Gastroesophageal sphincter (tissue), 4 donors: Measurements from ENCODE around the gene CFAP45. TPM values are rescaled to one million over a fixed set of nuclear protein-coding genes. Genes with fewer than 3 reads are reported as not detected.

Experiments used
- ATAC-seq: fragments of 150-250 bp; one replicate; pipeline ENCODE4 v1.9.1; 2016; ENCODE audit warnings: mild to moderate bottlenecking, moderate library complexity
- H3K27ac ChIP-seq, 4 donors: fragments of 200-600 bp; sonication (generic) in 3 of 4; 1 replicate in 3 of 4; 2 replicates in 1 of 4; pipeline ENCODE4 v1.5.1; 2016 to 2019
- H3K27me3 ChIP-seq: fragments of 200-600 bp; sonication (generic); one replicate; pipeline ENCODE4 v1.5.1; 2019
- H3K36me3 ChIP-seq, 2 donors: fragments of 200-600 bp; sonication (generic); one replicate each; pipeline ENCODE4 v1.5.1; 2019; ENCODE audit warnings: control low read depth in 1 of 2
- H3K4me1 ChIP-seq, 3 donors: fragments of 200-600 bp; sonication (generic); 1 replicate in 2 of 3; 2 replicates in 1 of 3; pipeline ENCODE4 v1.5.1; 2016 to 2019; ENCODE audit warnings: control low read depth in 2 of 3
- H3K4me3 ChIP-seq, 2 donors: fragments of 200-600 bp; sonication (generic); one replicate each; pipeline ENCODE4 v1.5.1; 2019; ENCODE audit warnings: mild to moderate bottlenecking in 1 of 2, moderate library complexity in 1 of 2
- H3K9me3 ChIP-seq, 3 donors: fragments of 200-600 bp; sonication (generic); one replicate each; pipeline ENCODE4 v1.5.1; 2017 to 2019; ENCODE audit warnings: control low read depth in 2 of 3
- EP300 ChIP-seq: sonication (generic); formaldehyde crosslinking; IDR thresholded peaks from one replicate; pipeline ENCODE4 v1.6.1; 2017; ENCODE audit warnings: antibody characterized with exemption, mild to moderate bottlenecking
- POLR2A ChIP-seq, 2 donors: fragments of 450-650 bp; IDR thresholded peaks; one replicate each; pipeline ENCODE4 v1.6.1; 2017; ENCODE audit warnings: antibody characterized with exemption in 2 of 2, mild to moderate bottlenecking in 2 of 2, moderate library complexity in 1 of 2
- POLR2AphosphoS5 ChIP-seq: sonication (generic); formaldehyde crosslinking; IDR thresholded peaks from one replicate; pipeline ENCODE4 v1.6.1; 2017; ENCODE audit warnings: antibody characterized with exemption
- WGBS, 2 donors: methylation state at CpG; one replicate each; pipeline ENCODE4 v1.1.5; 2018; ENCODE audit warnings: low coverage in 1 of 2; 5-methylcytosine and 5-hydroxymethylcytosine counted together
- total RNA-seq, 4 donors: library from RNA; depleted of rRNA; stranded (reverse); fragments of >200 nt; gene quantifications; one replicate each; pipeline ENCODE4 v1.1.0, GENCODE V29; 2016
- TF ChIP-seq, protein P1 (sequence below), 4 experiments: fragments of 200-600 bp in 2 of 4; fragments of 450-650 bp in 2 of 4; sonication (generic) in 1 of 4; IDR thresholded peaks; one replicate each; pipeline ENCODE4 v1.5.1; 2017 to 2019; ENCODE audit warnings: antibody characterized with exemption in 4 of 4, mild to moderate bottlenecking in 2 of 4, moderate library complexity in 2 of 4

Gene CFAP45
- total RNA-seq, 4 donors from 2014 or later = 0.27 to 0.81 TPM; not detected in 2

DNA sequence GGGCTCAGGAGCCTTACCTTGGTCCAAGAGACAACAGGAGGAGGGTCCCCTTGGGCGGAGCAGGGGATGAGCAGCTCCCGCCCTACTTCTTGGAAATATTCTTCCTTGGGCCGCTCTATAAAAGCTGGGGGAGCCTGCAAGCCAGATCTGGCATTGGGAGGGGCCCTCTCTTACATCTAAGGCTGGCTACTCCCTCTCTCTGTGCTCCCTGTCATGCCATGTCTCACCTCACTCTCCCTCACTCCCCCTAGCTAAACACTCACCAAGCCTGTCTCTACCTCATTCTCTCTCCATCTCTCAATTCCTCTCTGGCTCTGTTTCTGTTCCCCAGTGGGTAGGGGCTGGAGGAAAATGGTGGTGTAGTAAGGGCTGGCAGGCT is 31.8 kb upstream of the CFAP45 start:
- no peak overlapping the region for H3K4me3 ChIP-seq
- H3K9me3 ChIP-seq = no peaks in the 10 kb centered on the region
- ATAC-seq = no peak
- H3K4me1 ChIP-seq = peaks cover 0 to 11% (median 3%) of the 10 kb centered on the region in 3 donors
- peaks cover 17% of the 10 kb centered on the region for H3K27me3 ChIP-seq
- TF ChIP-seq, protein P1, sequence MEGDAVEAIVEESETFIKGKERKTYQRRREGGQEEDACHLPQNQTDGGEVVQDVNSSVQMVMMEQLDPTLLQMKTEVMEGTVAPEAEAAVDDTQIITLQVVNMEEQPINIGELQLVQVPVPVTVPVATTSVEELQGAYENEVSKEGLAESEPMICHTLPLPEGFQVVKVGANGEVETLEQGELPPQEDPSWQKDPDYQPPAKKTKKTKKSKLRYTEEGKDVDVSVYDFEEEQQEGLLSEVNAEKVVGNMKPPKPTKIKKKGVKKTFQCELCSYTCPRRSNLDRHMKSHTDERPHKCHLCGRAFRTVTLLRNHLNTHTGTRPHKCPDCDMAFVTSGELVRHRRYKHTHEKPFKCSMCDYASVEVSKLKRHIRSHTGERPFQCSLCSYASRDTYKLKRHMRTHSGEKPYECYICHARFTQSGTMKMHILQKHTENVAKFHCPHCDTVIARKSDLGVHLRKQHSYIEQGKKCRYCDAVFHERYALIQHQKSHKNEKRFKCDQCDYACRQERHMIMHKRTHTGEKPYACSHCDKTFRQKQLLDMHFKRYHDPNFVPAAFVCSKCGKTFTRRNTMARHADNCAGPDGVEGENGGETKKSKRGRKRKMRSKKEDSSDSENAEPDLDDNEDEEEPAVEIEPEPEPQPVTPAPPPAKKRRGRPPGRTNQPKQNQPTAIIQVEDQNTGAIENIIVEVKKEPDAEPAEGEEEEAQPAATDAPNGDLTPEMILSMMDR (IDR thresholded peaks at IDR 0.05) = no peak
- no peak for TF ChIP-seq POLR2AphosphoS5
- no peak overlapping the region for H3K27ac ChIP-seq
- no peaks in the 10 kb centered on the region for H3K36me3 ChIP-seq
- 90% methylated on average over 2 of the region's 3 CpGs; no CpG with 5 or more reads in 1 of the 2 donors for WGBS, 2 donors

GRCh38 chr1:159931101-159931794 is 31.3 kb upstream of the CFAP45 start:
- no peak for ATAC-seq
- Histone ChIP-seq H3K27ac (no peak overlapping the region), H3K4me1 (peaks cover 0 to 11% (median 4%) of the 10 kb centered on the region in 3 donors), H3K27me3 (peaks cover 14% of the 10 kb centered on the region), H3K4me3 (no peak overlapping the region), H3K9me3 (no peaks in the 10 kb centered on the region), H3K36me3 (no peaks in the 10 kb centered on the region)
- TF ChIP-seq EP300 (no peak), POLR2A (IDR thresholded peaks at IDR 0.05) (no peak), POLR2AphosphoS5 (no peak)
- TF ChIP-seq, protein P1 (IDR thresholded peaks at IDR 0.05) = no peak
- WGBS, 2 donors = 100% methylated on average over 1 of the region's 13 CpGs; no CpG with 5 or more reads in 1 of the 2 donors

DNA sequence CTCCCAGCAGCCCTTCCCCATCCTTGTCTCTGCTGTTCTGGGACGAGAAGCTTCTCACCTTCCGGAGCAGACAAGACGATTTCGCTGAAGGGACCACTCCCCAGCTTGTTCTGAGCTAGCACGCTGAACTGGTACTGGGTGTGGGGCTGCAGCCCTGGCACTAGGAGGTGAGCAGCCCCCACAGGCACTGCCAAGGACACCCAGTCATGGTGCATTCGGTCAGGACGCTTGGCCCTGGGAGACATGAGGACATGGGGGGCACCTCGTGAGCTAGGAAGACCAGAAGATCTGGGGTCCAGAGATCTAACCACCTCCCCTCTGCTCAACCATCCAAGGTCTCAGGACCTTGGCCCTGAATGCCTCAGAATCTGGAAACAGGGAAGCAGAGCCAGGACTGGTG is 30.7 kb upstream of the CFAP45 start:
- Histone ChIP-seq H3K27ac (no peak overlapping the region), H3K9me3 (no peaks in the 10 kb centered on the region), H3K36me3 (no peaks in the 10 kb centered on the region), H3K27me3 (peaks cover 14% of the 10 kb centered on the region), H3K4me1 (peaks cover 0 to 13% (median 5%) of the 10 kb centered on the region in 3 donors), H3K4me3 (no peak overlapping the region)
- ATAC-seq = no peak
- WGBS, 2 donors = 40% methylated on average over 1 of the region's 8 CpGs; no CpG with 5 or more reads in 1 of the 2 donors
- TF ChIP-seq POLR2AphosphoS5 = no peak
- no peak for TF ChIP-seq EP300
- TF ChIP-seq, protein P1 (IDR thresholded peaks at IDR 0.05) = no peak
- TF ChIP-seq POLR2A (IDR thresholded peaks at IDR 0.05) = no peak

GRCh38 chr1:159930216-159930615 is 30.3 kb upstream of the CFAP45 start:
- H3K27me3 ChIP-seq = peaks cover 10% of the 10 kb centered on the region
- no peak for ATAC-seq
- H3K4me3 ChIP-seq = no peak overlapping the region
- TF ChIP-seq POLR2AphosphoS5 (no peak), POLR2A (IDR thresholded peaks at IDR 0.05) (no peak), EP300 (no peak)
- TF ChIP-seq, protein P1 (IDR thresholded peaks at IDR 0.05) = no peak
- no peak overlapping the region for H3K27ac ChIP-seq
- H3K9me3 ChIP-seq = no peaks in the 10 kb centered on the region
- H3K36me3 ChIP-seq = no peaks in the 10 kb centered on the region
- WGBS, 2 donors = 76% methylated on average over 4 of the region's 11 CpGs; no CpG with 5 or more reads in 1 of the 2 donors
- H3K4me1 ChIP-seq = peaks cover 0 to 13% (median 5%) of the 10 kb centered on the region in 3 donors
